Liver (tissue), 9 donors: ENCODE results near the gene PAIP1. TPM values are rescaled to one million over a fixed set of nuclear protein-coding genes. Genes with fewer than 3 reads are reported as not detected.

Source experiments
- DNase-seq: peaks from one replicate; pipeline ENCODE4 v3.0.0-alpha.2; 2017; ENCODE audit warnings: low spot score
- H3K27ac ChIP-seq, 2 donors: one replicate each; pipeline ENCODE4 v1.7.0; 2013; ENCODE audit warnings: inconsistent platforms in 2 of 2, low read length in 2 of 2, control low read depth in 1 of 2, low read depth in 1 of 2, mild to moderate bottlenecking in 1 of 2
- H3K27me3 ChIP-seq, 4 donors: one replicate each; pipeline versions ENCODE4 v1.6.1 to v1.7.0; 2013; ENCODE audit warnings: low read length in 3 of 4, inconsistent platforms in 1 of 4, mild to moderate bottlenecking in 1 of 4, moderate library complexity in 1 of 4; ENCODE audit not compliant: control insufficient read depth in 4 of 4, insufficient read depth in 4 of 4
- H3K36me3 ChIP-seq, 4 donors: one replicate each; pipeline versions ENCODE4 v1.6.1 to v1.7.0; 2013; ENCODE audit warnings: low read length in 3 of 4, mild to moderate bottlenecking in 3 of 4, low read depth in 1 of 4, moderate library complexity in 1 of 4; ENCODE audit not compliant: control insufficient read depth in 4 of 4, insufficient read depth in 3 of 4
- H3K4me1 ChIP-seq, 4 donors: one replicate each; pipeline versions ENCODE4 v1.6.1 to v1.7.0; 2013; ENCODE audit warnings: low read length in 3 of 4, mild to moderate bottlenecking in 3 of 4, moderate library complexity in 1 of 4; ENCODE audit not compliant: control insufficient read depth in 4 of 4, insufficient read depth in 4 of 4
- H3K4me3 ChIP-seq, 3 donors: one replicate each; pipeline versions ENCODE4 v1.6.1 to v1.7.0; 2013; ENCODE audit warnings: low read length in 3 of 3, control low read depth in 1 of 3, low read depth in 1 of 3, mild to moderate bottlenecking in 1 of 3
- H3K9ac ChIP-seq, 2 donors: one replicate each; pipeline ENCODE4 v1.7.0; 2013; ENCODE audit warnings: low read length in 2 of 2, mild to moderate bottlenecking in 2 of 2, moderate library complexity in 2 of 2, control low read depth in 1 of 2, low read depth in 1 of 2
- H3K9me3 ChIP-seq, 4 donors: one replicate each; pipeline versions ENCODE4 v1.6.1 to v1.7.0; 2013; ENCODE audit warnings: low read length in 3 of 4; ENCODE audit not compliant: control insufficient read depth in 4 of 4
- EGR1 ChIP-seq, 2 donors: IDR thresholded peaks; 2 replicates each; pipeline ENCODE4 v1.6.1; 2016 to 2018; ENCODE audit warnings: antibody characterized with exemption in 2 of 2, low read depth in 2 of 2
- FOXA2 ChIP-seq: IDR thresholded peaks from 2 replicates; pipeline ENCODE4 v1.6.1; 2016; ENCODE audit warnings: antibody characterized with exemption
- GABPA ChIP-seq, 2 donors: IDR thresholded peaks in 1 of 2; conservative IDR thresholded peaks in 1 of 2; 2 replicates each; pipeline ENCODE4 v1.6.1; 2016; ENCODE audit warnings: antibody characterized with exemption in 2 of 2, mild to moderate bottlenecking in 1 of 2, moderate library complexity in 1 of 2
- JUND ChIP-seq, 2 donors: IDR thresholded peaks; 2 replicates each; pipeline ENCODE4 v1.6.1; 2016; ENCODE audit warnings: antibody characterized with exemption in 2 of 2
- NR2F2 ChIP-seq: IDR thresholded peaks from 2 replicates; pipeline ENCODE4 v1.6.1; 2016; ENCODE audit warnings: antibody characterized with exemption
- RXRA ChIP-seq, 2 donors: IDR thresholded peaks; 2 replicates each; pipeline ENCODE4 v1.6.1; 2017 to 2018; ENCODE audit warnings: antibody characterized with exemption in 2 of 2, mild to moderate bottlenecking in 1 of 2
- SP1 ChIP-seq: IDR thresholded peaks from 2 replicates; pipeline ENCODE4 v1.6.1; 2018; ENCODE audit warnings: antibody characterized with exemption, mild to moderate bottlenecking
- TAF1 ChIP-seq: conservative IDR thresholded peaks from 2 replicates; pipeline ENCODE4 v1.6.1; 2016; ENCODE audit warnings: antibody characterized with exemption, mild to moderate bottlenecking
- WGBS: extraction: QIAGEN DNeasy Blood & Tissue Kit; methylation state at CpG from one replicate; pipeline ENCODE4 v1.1.7; 2013; 5-methylcytosine and 5-hydroxymethylcytosine counted together
- polyA plus RNA-seq, 2 donors: library from polyadenylated mRNA; stranded (reverse) in 1 of 2; unstranded in 1 of 2; fragments of 200-250 nt in 1 of 2; fragments of >200 nt in 1 of 2; fragmentation: Nextera tagmentation in 1 of 2; extraction: Ambion mirVana in 1 of 2; gene quantifications; one replicate each; pipeline versions ENCODE4 v1.2.1 to v1.2.3, GENCODE V29; 2013 to 2015
- total RNA-seq, 2 donors: library from RNA; depleted of rRNA; stranded (reverse); fragments of >200 nt; gene quantifications; one replicate each; pipeline ENCODE4 v1.2.3, GENCODE V29; 2014
- TF ChIP-seq, protein P1 (sequence below): IDR thresholded peaks from 2 replicates; pipeline ENCODE4 v1.6.1; 2016; ENCODE audit warnings: antibody characterized with exemption, mild to moderate bottlenecking
- TF ChIP-seq, protein P2 (sequence below): IDR thresholded peaks from 2 replicates; pipeline ENCODE4 v1.6.1; 2016; ENCODE audit warnings: antibody characterized with exemption
- TF ChIP-seq, protein P3 (sequence below): fragments of 150-350 bp; IDR thresholded peaks from 2 replicates; pipeline ENCODE4 v1.5.1; 2017; ENCODE audit warnings: improper control_type of control experiment, low read depth, low read length; ENCODE audit not compliant: missing input control
- TF ChIP-seq, protein P4 (sequence below): IDR thresholded peaks from 2 replicates; pipeline ENCODE4 v1.6.1; 2016; ENCODE audit warnings: antibody characterized with exemption
- donor health status: healthy.
- donor health status: healthy.
- donor health status: healthy.
- donor health status: healthy.
- donor health status: healthy.

Gene PAIP1
- total and polyA plus RNA-seq, 4 donors, result 27.0 to 50.8 (median 44.2) TPM

DNA sequence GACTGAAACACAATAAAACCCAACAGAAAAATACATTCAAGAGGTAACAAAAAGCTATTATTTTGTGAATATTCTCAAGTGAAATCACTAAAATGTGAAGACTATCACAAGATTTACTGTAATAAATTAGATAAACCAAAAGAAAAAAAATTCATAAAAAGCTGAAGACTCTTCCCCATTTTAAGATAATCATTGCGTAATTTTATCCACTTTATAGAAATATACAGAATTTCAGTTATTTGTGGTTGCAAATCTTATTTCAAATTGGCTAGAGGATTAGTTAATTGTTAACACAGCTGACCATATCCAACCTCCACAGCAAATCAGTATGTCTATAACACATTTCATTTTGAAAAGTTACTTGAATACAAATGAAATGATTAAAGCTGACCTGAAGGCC lies 65.6 kb downstream of the PAIP1 start (continued):
- TF ChIP-seq, protein P1, sequence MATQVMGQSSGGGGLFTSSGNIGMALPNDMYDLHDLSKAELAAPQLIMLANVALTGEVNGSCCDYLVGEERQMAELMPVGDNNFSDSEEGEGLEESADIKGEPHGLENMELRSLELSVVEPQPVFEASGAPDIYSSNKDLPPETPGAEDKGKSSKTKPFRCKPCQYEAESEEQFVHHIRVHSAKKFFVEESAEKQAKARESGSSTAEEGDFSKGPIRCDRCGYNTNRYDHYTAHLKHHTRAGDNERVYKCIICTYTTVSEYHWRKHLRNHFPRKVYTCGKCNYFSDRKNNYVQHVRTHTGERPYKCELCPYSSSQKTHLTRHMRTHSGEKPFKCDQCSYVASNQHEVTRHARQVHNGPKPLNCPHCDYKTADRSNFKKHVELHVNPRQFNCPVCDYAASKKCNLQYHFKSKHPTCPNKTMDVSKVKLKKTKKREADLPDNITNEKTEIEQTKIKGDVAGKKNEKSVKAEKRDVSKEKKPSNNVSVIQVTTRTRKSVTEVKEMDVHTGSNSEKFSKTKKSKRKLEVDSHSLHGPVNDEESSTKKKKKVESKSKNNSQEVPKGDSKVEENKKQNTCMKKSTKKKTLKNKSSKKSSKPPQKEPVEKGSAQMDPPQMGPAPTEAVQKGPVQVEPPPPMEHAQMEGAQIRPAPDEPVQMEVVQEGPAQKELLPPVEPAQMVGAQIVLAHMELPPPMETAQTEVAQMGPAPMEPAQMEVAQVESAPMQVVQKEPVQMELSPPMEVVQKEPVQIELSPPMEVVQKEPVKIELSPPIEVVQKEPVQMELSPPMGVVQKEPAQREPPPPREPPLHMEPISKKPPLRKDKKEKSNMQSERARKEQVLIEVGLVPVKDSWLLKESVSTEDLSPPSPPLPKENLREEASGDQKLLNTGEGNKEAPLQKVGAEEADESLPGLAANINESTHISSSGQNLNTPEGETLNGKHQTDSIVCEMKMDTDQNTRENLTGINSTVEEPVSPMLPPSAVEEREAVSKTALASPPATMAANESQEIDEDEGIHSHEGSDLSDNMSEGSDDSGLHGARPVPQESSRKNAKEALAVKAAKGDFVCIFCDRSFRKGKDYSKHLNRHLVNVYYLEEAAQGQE, result no peak
- no peak for TF ChIP-seq RXRA (IDR thresholded peaks at IDR 0.05)
- TF ChIP-seq, protein P2, sequence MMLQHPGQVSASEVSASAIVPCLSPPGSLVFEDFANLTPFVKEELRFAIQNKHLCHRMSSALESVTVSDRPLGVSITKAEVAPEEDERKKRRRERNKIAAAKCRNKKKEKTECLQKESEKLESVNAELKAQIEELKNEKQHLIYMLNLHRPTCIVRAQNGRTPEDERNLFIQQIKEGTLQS, result no peak
- TF ChIP-seq JUND (IDR thresholded peaks at IDR 0.05), result no peak

DNA sequence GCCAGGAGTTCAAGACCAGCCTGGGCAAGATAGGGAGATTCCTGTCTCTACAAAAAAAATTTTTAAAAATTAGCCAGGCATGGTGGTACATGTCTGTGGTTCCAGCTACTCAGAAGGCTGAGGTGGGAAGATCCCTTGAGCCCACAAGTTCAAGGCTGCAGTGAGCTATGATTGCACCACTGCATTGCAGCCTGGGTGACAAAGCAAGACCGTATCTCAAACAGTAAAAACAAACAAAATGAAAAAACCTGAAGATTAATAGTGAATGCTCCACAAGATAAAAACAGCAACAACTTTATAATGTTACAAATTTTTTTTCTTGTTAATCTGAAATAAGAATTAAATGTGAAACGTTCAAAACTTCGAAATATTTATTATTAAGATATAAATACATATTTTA lies 70.5 kb downstream of the PAIP1 start:
- 78% methylated on average over 3 of the region's 3 CpGs for WGBS
- Histone ChIP-seq H3K9ac (no peak overlapping the region), H3K4me3 (no peak overlapping the region), H3K27me3 (no peaks in the 10 kb centered on the region), H3K9me3 (no peaks in the 10 kb centered on the region), H3K27ac (no peak overlapping the region), H3K36me3 (no peaks in the 10 kb centered on the region), H3K4me1 (peaks cover 2 to 17% (median 11%) of the 10 kb centered on the region in 4 donors)
- DNase-seq, result no peak
- TF ChIP-seq JUND (IDR thresholded peaks at IDR 0.05) (no peak), GABPA (IDR thresholded peaks at IDR 0.05 in 1 of 2, conservative IDR thresholded peaks at IDR 0.05 in 1 of 2) (no peak), EGR1 (IDR thresholded peaks at IDR 0.05; ENCODE audit: low read depth in 2 of 2) (no peak), RXRA (IDR thresholded peaks at IDR 0.05) (no peak), SP1 (no peak), FOXA2 (no peak), TAF1 (no peak), NR2F2 (no peak)
- TF ChIP-seq, protein P2, result no peak
- TF ChIP-seq, protein P3, sequence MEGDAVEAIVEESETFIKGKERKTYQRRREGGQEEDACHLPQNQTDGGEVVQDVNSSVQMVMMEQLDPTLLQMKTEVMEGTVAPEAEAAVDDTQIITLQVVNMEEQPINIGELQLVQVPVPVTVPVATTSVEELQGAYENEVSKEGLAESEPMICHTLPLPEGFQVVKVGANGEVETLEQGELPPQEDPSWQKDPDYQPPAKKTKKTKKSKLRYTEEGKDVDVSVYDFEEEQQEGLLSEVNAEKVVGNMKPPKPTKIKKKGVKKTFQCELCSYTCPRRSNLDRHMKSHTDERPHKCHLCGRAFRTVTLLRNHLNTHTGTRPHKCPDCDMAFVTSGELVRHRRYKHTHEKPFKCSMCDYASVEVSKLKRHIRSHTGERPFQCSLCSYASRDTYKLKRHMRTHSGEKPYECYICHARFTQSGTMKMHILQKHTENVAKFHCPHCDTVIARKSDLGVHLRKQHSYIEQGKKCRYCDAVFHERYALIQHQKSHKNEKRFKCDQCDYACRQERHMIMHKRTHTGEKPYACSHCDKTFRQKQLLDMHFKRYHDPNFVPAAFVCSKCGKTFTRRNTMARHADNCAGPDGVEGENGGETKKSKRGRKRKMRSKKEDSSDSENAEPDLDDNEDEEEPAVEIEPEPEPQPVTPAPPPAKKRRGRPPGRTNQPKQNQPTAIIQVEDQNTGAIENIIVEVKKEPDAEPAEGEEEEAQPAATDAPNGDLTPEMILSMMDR, result no peak
- TF ChIP-seq, protein P4, sequence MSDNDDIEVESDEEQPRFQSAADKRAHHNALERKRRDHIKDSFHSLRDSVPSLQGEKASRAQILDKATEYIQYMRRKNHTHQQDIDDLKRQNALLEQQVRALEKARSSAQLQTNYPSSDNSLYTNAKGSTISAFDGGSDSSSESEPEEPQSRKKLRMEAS, result no peak

DNA sequence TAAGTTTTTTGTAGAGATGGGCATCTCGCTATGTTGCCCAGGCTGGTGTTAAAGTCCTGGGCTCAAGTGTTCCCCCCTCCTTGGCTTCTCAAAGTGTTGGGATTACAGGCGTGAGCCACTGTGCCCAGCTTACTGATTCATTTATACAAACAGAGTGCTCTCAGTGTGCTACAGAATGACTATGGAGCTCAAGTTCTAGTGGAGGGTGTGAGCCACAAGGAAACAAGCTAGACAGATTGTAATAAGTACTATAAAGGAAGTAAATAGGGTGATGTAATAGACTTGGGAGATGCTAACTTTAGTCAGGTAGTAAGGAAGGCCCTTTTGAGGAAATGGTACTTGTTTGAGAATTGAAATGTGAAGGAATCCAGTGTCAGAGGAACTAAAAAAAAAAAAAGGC lies 71.5 kb downstream of the PAIP1 start:
- no peak overlapping the region for H3K27ac ChIP-seq
- H3K4me1 ChIP-seq, result peaks cover 2 to 17% (median 11%) of the 10 kb centered on the region in 4 donors
- no peak overlapping the region for H3K9ac ChIP-seq
- TF ChIP-seq, protein P4, result no peak
- TF ChIP-seq, protein P3, result no peak
- no peak for DNase-seq
- WGBS, result 92% methylated on average over 2 of the region's 2 CpGs
- no peaks in the 10 kb centered on the region for H3K9me3 ChIP-seq
- H3K36me3 ChIP-seq, result no peaks in the 10 kb centered on the region
- no peaks in the 10 kb centered on the region for H3K27me3 ChIP-seq
- no peak overlapping the region for H3K4me3 ChIP-seq
